ENCODE results near the gene UNC13D.

The UNC13D gene

GRCh38 chr17:75856062-75856756 lies 12.0 kb upstream of the UNC13D start:
- no peak for TF ChIP-seq OSR1 (CRISPR knock-in tag; IDR thresholded peaks at IDR 0.05)
- no peak for TF ChIP-seq CSRNP3 (CRISPR knock-in tag; IDR thresholded peaks at IDR 0.05)
- no peak for TF ChIP-seq ZNF70 (CRISPR knock-in tag; IDR thresholded peaks at IDR 0.05)
- no peak for TF ChIP-seq PATZ1 (CRISPR knock-in tag; IDR thresholded peaks at IDR 0.05; ENCODE audit: borderline replicate concordance)
- no peak for TF ChIP-seq BACH2 (CRISPR knock-in tag; IDR thresholded peaks at IDR 0.05; ENCODE audit: borderline replicate concordance)
- no peak for TF ChIP-seq ZNF8 (CRISPR knock-in tag; IDR thresholded peaks at IDR 0.05)
- no peak for TF ChIP-seq ISL1 (CRISPR knock-in tag; IDR thresholded peaks at IDR 0.05)
- no peak for TF ChIP-seq ZFP3 (CRISPR knock-in tag; IDR thresholded peaks at IDR 0.05)
- TF ChIP-seq RARB (CRISPR knock-in tag; IDR thresholded peaks at IDR 0.05) = no peak
- TF ChIP-seq ZC3H10 (CRISPR knock-in tag; IDR thresholded peaks at IDR 0.05) = no peak
- TF ChIP-seq CSDC2 (CRISPR knock-in tag; IDR thresholded peaks at IDR 0.05) = no peak
- TF ChIP-seq, protein P1, sequence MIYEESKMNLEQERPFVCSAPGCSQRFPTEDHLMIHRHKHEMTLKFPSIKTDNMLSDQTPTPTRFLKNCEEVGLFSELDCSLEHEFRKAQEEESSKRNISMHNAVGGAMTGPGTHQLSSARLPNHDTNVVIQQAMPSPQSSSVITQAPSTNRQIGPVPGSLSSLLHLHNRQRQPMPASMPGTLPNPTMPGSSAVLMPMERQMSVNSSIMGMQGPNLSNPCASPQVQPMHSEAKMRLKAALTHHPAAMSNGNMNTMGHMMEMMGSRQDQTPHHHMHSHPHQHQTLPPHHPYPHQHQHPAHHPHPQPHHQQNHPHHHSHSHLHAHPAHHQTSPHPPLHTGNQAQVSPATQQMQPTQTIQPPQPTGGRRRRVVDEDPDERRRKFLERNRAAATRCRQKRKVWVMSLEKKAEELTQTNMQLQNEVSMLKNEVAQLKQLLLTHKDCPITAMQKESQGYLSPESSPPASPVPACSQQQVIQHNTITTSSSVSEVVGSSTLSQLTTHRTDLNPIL (CRISPR knock-in tag; IDR thresholded peaks at IDR 0.05; ENCODE audit: low read depth) = no peak
- ATAC-seq = peak; percentile 31

DNA sequence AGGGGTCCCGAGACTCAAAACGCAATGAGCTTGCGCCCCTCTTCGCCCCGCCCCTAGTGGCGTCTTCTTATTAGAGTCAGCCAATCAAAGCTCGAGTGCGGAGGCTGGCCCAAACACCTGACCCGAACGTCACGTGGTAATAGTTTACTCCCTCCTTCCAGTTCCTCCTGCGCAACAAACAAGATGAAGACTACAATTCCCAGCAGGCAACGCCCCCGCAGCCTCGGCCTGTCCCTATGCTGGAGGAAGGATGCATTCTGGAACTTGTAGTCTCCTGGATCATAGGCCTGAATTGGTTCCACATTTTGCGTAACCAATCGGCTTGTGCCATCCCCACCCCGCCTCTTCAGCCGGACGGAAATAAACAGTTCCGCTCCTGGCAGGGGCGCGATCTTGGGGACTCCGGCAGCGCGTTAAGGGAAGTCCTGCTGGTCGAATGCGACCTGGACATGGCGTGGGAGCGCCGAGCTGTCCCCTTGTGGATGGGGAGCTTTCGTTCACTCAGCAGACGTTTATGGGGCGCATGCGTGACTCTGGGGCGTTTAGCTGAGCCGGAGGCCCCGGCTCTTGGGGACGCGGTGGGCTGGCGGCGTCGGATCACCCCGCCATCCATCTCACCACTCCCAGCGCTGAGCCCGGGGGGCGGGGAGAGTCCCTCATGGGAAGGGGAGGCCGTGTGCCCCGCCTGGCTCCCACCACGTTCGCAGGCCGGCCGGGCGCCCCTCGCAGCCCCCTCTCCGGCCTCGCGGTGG lies 11.3 kb upstream of the UNC13D start, which contains the start of gene WBP2:
Gene WBP2 (minus strand): TSS at position 26 of the 752 bp plus-strand sequence. CDS start 38 bp downstream, outside the sequence.
- TF ChIP-seq ZNF565 (CRISPR knock-in tag; conservative IDR thresholded peaks at IDR 0.05; ENCODE audit: low read depth) = no peak
- TF ChIP-seq ZFP3 (CRISPR knock-in tag; IDR thresholded peaks at IDR 0.05) = peak; percentile 57; the same call in 1 of the 2 replicates
- no peak for TF ChIP-seq RARB (CRISPR knock-in tag; IDR thresholded peaks at IDR 0.05)
- no peak for TF ChIP-seq SNAI2 (CRISPR knock-in tag; IDR thresholded peaks at IDR 0.05)
- peak; percentile 91 for ATAC-seq

- TF ChIP-seq TOX (CRISPR knock-in tag; IDR thresholded peaks at IDR 0.05; ENCODE audit: borderline replicate concordance) (no peak), ZNF70 (CRISPR knock-in tag; IDR thresholded peaks at IDR 0.05) (no peak), POU6F1 (CRISPR knock-in tag; IDR thresholded peaks at IDR 0.05; ENCODE audit: borderline replicate concordance, low read depth) (no peak), GLIS3 (CRISPR knock-in tag; IDR thresholded peaks at IDR 0.05) (no peak)
- peak; percentile 3 for ATAC-seq
Measured at GRCh38 chr17:75854881-75855309, 10.7 kb upstream of the UNC13D start.

- TF ChIP-seq SNAI2 (CRISPR knock-in tag; IDR thresholded peaks at IDR 0.05) (0 out of 2 replicates have a peak, but pooled peaks have one; percentile 49), ZC3H10 (CRISPR knock-in tag; IDR thresholded peaks at IDR 0.05) (no peak), POU6F1 (CRISPR knock-in tag; IDR thresholded peaks at IDR 0.05; ENCODE audit: borderline replicate concordance, low read depth) (no peak)
- peak; percentile 50 for ATAC-seq
Measured at GRCh38 chr17:75854101-75854748, 10.0 kb upstream of the UNC13D start.

Measured in SK-N-SH treated with all-trans-retinoic acid at 6 μM for 48 hours (cell line).